Sciatic nerve (tissue), 2 donors: ENCODE measurements around the gene SMIM29. TPM values are rescaled to one million over a fixed set of nuclear protein-coding genes. Genes with fewer than 3 reads are reported as not detected.
"Not testable (repeated sequence)": the region's sequence is repeated elsewhere in the genome, so short reads cannot be mapped to it uniquely, and the experiment has no call there.

Experiments used
- ATAC-seq: fragments of 200-7000 bp; cut with Tn5 transposase; one replicate; pipeline ENCODE4 v1.9.1; 2020; ENCODE audit warnings: mild to moderate bottlenecking, moderate library complexity
- DNase-seq: peaks from one replicate; pipeline ENCODE4 v3.0.0-alpha.2; 2020; ENCODE audit warnings: low spot score
- intact Hi-C: fragments of 100-400 bp; cut with DNase I; formaldehyde crosslinking; loops from one replicate; pipeline ENCODE4 v1.14.2; 2022
- total RNA-seq: library from RNA; stranded (reverse); fragmentation: NEBNext Ultra II Directional; extraction: Animal tissue kit (Norgen Biotek cat#: 25700); gene quantifications from one replicate; pipeline ENCODE4 v1.2.1, GENCODE V29; 2021
- donor health status: DM: no; HTN: no; CAD: no.
- donor health status: DM: no; HTN: no; CAD: no.

Gene SMIM29
- total RNA-seq, 1 donor from 2014 or later = 31.6 TPM

GRCh38 chr6:34272013-34272926, 23.5 kb upstream of the SMIM29 start:
- intact Hi-C loops = no loop called here
- peak; percentile 68 for ATAC-seq
- no peak for DNase-seq

- intact Hi-C loops, DNase-seq, ATAC-seq: not testable (repeated sequence)
Measured at GRCh38 chr6:34269658-34270341, 21.0 kb upstream of the SMIM29 start.

GRCh38 chr6:34269132-34269531, 20.3 kb upstream of the SMIM29 start:
- DNase-seq, intact Hi-C loops, ATAC-seq: not testable (repeated sequence)

GRCh38 chr6:34267746-34268145, 18.9 kb upstream of the SMIM29 start:
- ATAC-seq = no peak
- intact Hi-C loops = no loop called here
- DNase-seq = no peak

- ATAC-seq, intact Hi-C loops, DNase-seq: not testable (repeated sequence)
Measured at GRCh38 chr6:34263484-34263883, 14.7 kb upstream of the SMIM29 start.

- DNase-seq (no peak), ATAC-seq (no peak)
- intact Hi-C loops = no loop called here
Measured at GRCh38 chr6:34260576-34261267, 11.9 kb upstream of the SMIM29 start.

- intact Hi-C loops = no loop called here
- DNase-seq (no peak), ATAC-seq (no peak)
Measured at GRCh38 chr6:34259529-34260069, 10.8 kb upstream of the SMIM29 start.

- intact Hi-C loops, ATAC-seq, DNase-seq: not testable (repeated sequence)
Measured at GRCh38 chr6:34252395-34252794, 3.6 kb upstream of the SMIM29 start.

GRCh38 chr6:34249469-34250261, 859 bp upstream of the SMIM29 start:
- intact Hi-C loops = loop anchor here (2.0 kb wide), 1 partner anchor 165 kb away; no protein-coding TSS in a partner anchor
- ATAC-seq = peak; percentile 49
- DNase-seq = no peak

- ATAC-seq = peak; percentile 59
- DNase-seq = peak; percentile 83
- intact Hi-C loops = loop anchor here (2.0 kb wide), 1 partner anchor 167 kb away; no protein-coding TSS in a partner anchor
Measured at GRCh38 chr6:34248198-34248726, 544 bp downstream of the SMIM29 start.

GRCh38 chr6:34247481-34248197, 1.2 kb downstream of the SMIM29 start:
- ATAC-seq = no peak
- DNase-seq = peak; percentile 60
- intact Hi-C loops = loop anchor here (2.0 kb wide), 1 partner anchor 167 kb away; no protein-coding TSS in a partner anchor

- ATAC-seq (no peak), DNase-seq (no peak)
- intact Hi-C loops = no loop called here
Measured at GRCh38 chr6:34246563-34247391, 2.0 kb downstream of the SMIM29 start.

- DNase-seq (no peak), ATAC-seq (no peak)
- intact Hi-C loops = no loop called here
Measured at GRCh38 chr6:34246249-34246562, 2.6 kb downstream of the SMIM29 start.

- DNase-seq, intact Hi-C loops, ATAC-seq: not testable (repeated sequence)
Measured at GRCh38 chr6:34245761-34246140, 3.1 kb downstream of the SMIM29 start.

GRCh38 chr6:34245032-34245760, 3.6 kb downstream of the SMIM29 start:
- peak; percentile 55 for DNase-seq
- intact Hi-C loops = not testable (repeated sequence)

More at GRCh38 chr6:34245032-34245760, 3.6 kb downstream of the SMIM29 start:
- not testable (repeated sequence) for ATAC-seq
